Measurements from ENCODE around the gene CFHR1. TPM values are rescaled to one million over a fixed set of nuclear protein-coding genes. Genes with fewer than 3 reads are reported as not detected.
"Not testable (repeated sequence)": the region's sequence is repeated elsewhere in the genome, so short reads cannot be mapped to it uniquely, and the experiment has no call there.

The CFHR1 gene
- total RNA-seq, 1 experiment from 2014 or later = 0.34 TPM

GRCh38 chr1:196797891-196798290 lies 21.6 kb upstream of the CFHR1 start:
- no peaks in the 10 kb centered on the region for H3K36me3 ChIP-seq (ENCODE audit: control insufficient read depth in 1 of 2, insufficient read depth in 2 of 2, low read length in 2 of 2)
- BruUV-seq (replicated peaks) = no TSS peak
- H3K27ac ChIP-seq (ENCODE audit: low read depth, low read length) = no peak overlapping the region
- no peak overlapping the region for H2AFZ ChIP-seq (ENCODE audit: low read depth, low read length, poor library complexity, severe bottlenecking)
- ATAC-seq = no peak
- H3K4me2 ChIP-seq (ENCODE audit: low read length) = no peak overlapping the region
- H3K9ac ChIP-seq (ENCODE audit: low read length) = no peak overlapping the region
- no peaks in the 10 kb centered on the region for H4K20me1 ChIP-seq (ENCODE audit: insufficient read depth)
- no peak for TF ChIP-seq SIN3A (IDR thresholded peaks at IDR 0.05; ENCODE audit: low read depth)
- no peak for TF ChIP-seq ZFX (IDR thresholded peaks at IDR 0.05)
- no peak for TF ChIP-seq EZH2phosphoT487 (IDR thresholded peaks at IDR 0.05; ENCODE audit: borderline replicate concordance)
- no peak for TF ChIP-seq JUND (IDR thresholded peaks at IDR 0.05)
- no peak for TF ChIP-seq CEBPB (IDR thresholded peaks at IDR 0.05; ENCODE audit: low read depth)
- no peak for TF ChIP-seq CBX3 (IDR thresholded peaks at IDR 0.05; ENCODE audit: low read depth)
- no peak for TF ChIP-seq SP1 (IDR thresholded peaks at IDR 0.05; ENCODE audit: low read depth)
- TF ChIP-seq YY1 (IDR thresholded peaks at IDR 0.05; ENCODE audit: extremely low read depth, insufficient replicate concordance, low read depth, low read length) = no peak
- TF ChIP-seq ELF1 (IDR thresholded peaks at IDR 0.05; ENCODE audit: borderline replicate concordance, low read depth) = no peak
- no peak for TF ChIP-seq TCF7L2 (IDR thresholded peaks at IDR 0.05; ENCODE audit: borderline replicate concordance, extremely low read depth, insufficient read depth, insufficient read length)
- no peak for TF ChIP-seq EGR1 (IDR thresholded peaks at IDR 0.05; ENCODE audit: low read depth)
- TF ChIP-seq POLR2A (IDR thresholded peaks at IDR 0.05; ENCODE audit: borderline replicate concordance, extremely low read depth, insufficient read depth, insufficient read length) = no peak
- no peak for TF ChIP-seq EZH2 (IDR thresholded peaks at IDR 0.05)
- TF ChIP-seq ZBTB33 (IDR thresholded peaks at IDR 0.05; ENCODE audit: extremely low read depth, insufficient replicate concordance, low read length) = no peak
- TF ChIP-seq CTCF (IDR thresholded peaks at IDR 0.05 in 2 of 3, conservative IDR thresholded peaks at IDR 0.05 in 1 of 3; ENCODE audit: borderline replicate concordance in 1 of 3, insufficient read depth in 1 of 3, low read depth in 2 of 3, low read length in 2 of 3) = no peak
- no peak for TF ChIP-seq MAX (IDR thresholded peaks at IDR 0.05)
- H3K4me1 ChIP-seq (ENCODE audit: control insufficient read depth in 1 of 2, insufficient read depth in 2 of 2, low read length in 2 of 2) = no peaks in the 10 kb centered on the region
- DNase-seq (ENCODE audit: low read depth, low spot score) = no peak
- no peaks in the 10 kb centered on the region for H3K9me2 ChIP-seq (ENCODE audit: insufficient read depth)
- no peak overlapping the region for H3K4me3 ChIP-seq (replicated peaks in 1 of 2; ENCODE audit: low read depth in 1 of 2, low read length in 2 of 2)
- no peaks in the 10 kb centered on the region for H3K27me3 ChIP-seq (ENCODE audit: insufficient read depth, low read length)
- ChIA-PET RAD21 (ENCODE audit: low non-redundant PET in 1 of 2, low total read pairs in 2 of 2, uncharacterized antibody in 2 of 2, unreplicated experiment in 2 of 2) (no interaction called here), POLR2A (no interaction called here), CTCF (no interaction called here)
- intact Hi-C loops (cut with micrococcal nuclease) = no loop called here
- H3K79me2 ChIP-seq (ENCODE audit: insufficient read depth, low read length) = no peaks in the 10 kb centered on the region
- no peaks in the 10 kb centered on the region for H3K9me3 ChIP-seq (ENCODE audit: control insufficient read depth in 1 of 2, insufficient read depth in 1 of 2, low read depth in 1 of 2, low read length in 2 of 2)

- intact Hi-C loops (cut with micrococcal nuclease); CTCF ChIA-PET; H3K4me3 ChIP-seq (replicated peaks in 1 of 2; ENCODE audit: low read depth in 1 of 2, low read length in 2 of 2); ATAC-seq; H3K27ac ChIP-seq (ENCODE audit: low read depth, low read length); POLR2A ChIA-PET; H3K79me2 ChIP-seq (ENCODE audit: insufficient read depth, low read length); H3K27me3 ChIP-seq (ENCODE audit: insufficient read depth, low read length); RAD21 ChIA-PET (ENCODE audit: low non-redundant PET in 1 of 2, low total read pairs in 2 of 2, uncharacterized antibody in 2 of 2, unreplicated experiment in 2 of 2); H3K9me3 ChIP-seq (ENCODE audit: control insufficient read depth in 1 of 2, insufficient read depth in 1 of 2, low read depth in 1 of 2, low read length in 2 of 2); H4K20me1 ChIP-seq (ENCODE audit: insufficient read depth); DNase-seq (ENCODE audit: low read depth, low spot score); H3K4me1 ChIP-seq (ENCODE audit: control insufficient read depth in 1 of 2, insufficient read depth in 2 of 2, low read length in 2 of 2); H3K9me2 ChIP-seq (ENCODE audit: insufficient read depth); H2AFZ ChIP-seq (ENCODE audit: low read depth, low read length, poor library complexity, severe bottlenecking); BruUV-seq (replicated peaks); H3K9ac ChIP-seq (ENCODE audit: low read length); H3K4me2 ChIP-seq (ENCODE audit: low read length); H3K36me3 ChIP-seq (ENCODE audit: control insufficient read depth in 1 of 2, insufficient read depth in 2 of 2, low read length in 2 of 2): not testable (repeated sequence)
Measured at GRCh38 chr1:196801920-196802319, 17.6 kb upstream of the CFHR1 start.

Data from HCT116 (cell line).